Hematopoietic multipotent progenitor cell treated with erythropoietin and hydrocortisone succinate and interleukin-3 and kit ligand, for 4 days (in vitro differentiated cells): ENCODE results near the gene ABCG2.
A peak's percentile ranks its signal among the peaks of the same experiment; 100 is the strongest.
"Not testable (repeated sequence)": the region's sequence is repeated elsewhere in the genome, so short reads cannot be mapped to it uniquely, and the experiment has no call there.

Source experiments
- DNase-seq: peaks from one replicate; pipeline ENCODE4 v3.0.0-alpha.2; 2015

The ABCG2 gene

GRCh38 chr4:88109123-88109881 is 49.1 kb downstream of the ABCG2 start:
- DNase-seq: no peak

DNA sequence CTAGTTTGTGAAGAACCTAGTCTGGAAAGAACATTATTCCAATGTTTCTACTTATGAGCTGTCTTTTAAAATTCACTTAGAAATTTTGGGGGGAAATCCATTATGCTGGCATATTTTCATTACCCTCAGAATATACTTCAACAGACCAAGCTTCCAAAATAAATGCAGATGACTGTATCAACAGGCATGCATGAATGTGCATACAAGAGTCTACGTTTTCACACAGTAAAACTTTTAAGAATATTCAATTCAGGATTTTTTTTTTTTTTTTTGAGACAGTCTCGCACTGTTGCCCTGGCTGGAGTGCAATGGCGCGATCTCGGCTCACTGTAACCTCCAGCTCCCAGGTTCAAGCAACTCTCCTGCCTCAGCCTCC is 49.7 kb downstream of the ABCG2 start:
- DNase-seq: no peak

DNA sequence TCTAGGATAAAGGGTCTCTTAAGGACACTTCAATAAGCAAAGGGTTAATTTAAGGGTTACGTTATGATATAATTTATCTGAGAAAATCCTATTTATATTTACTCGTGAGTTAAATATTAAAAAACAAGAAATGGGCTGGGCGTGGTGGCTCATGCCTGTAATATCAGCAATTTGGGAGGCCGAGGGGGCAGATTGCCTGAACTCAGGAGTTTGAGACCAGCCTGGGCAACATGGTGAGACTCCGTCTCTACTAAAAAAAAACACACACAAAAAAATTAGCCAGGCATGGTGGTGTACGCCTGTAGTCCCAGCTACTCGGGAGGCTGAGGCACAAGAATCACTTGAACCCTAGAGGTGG is 50.4 kb downstream of the ABCG2 start:
- not testable (repeated sequence) for DNase-seq

GRCh38 chr4:88107406-88108107 is 50.9 kb downstream of the ABCG2 start:
- DNase-seq: peak; percentile 70

GRCh38 chr4:88106205-88106604 is 52.2 kb downstream of the ABCG2 start:
- no peak for DNase-seq

GRCh38 chr4:88104902-88105610 is 53.4 kb downstream of the ABCG2 start:
- DNase-seq: no peak

DNA sequence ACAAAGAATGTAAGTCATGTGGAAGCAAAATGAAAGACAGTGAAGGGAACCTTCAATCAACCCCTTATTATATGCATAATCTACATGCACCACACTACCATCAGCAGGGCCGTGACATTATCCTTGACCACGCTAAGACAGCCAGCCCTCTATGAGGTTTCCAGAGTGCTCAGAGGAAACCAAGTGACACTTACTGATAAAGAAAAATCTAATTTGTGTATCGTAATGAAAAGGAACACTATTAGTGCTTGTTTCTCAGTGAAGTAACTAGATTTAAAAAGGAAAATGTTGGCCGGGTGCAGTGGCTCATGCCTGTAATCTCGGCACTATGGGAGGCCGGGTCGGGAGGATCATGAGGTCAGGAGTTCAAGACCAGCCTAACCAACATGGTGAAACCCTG is 56.4 kb downstream of the ABCG2 start:
- peak; percentile 88 for DNase-seq

DNA sequence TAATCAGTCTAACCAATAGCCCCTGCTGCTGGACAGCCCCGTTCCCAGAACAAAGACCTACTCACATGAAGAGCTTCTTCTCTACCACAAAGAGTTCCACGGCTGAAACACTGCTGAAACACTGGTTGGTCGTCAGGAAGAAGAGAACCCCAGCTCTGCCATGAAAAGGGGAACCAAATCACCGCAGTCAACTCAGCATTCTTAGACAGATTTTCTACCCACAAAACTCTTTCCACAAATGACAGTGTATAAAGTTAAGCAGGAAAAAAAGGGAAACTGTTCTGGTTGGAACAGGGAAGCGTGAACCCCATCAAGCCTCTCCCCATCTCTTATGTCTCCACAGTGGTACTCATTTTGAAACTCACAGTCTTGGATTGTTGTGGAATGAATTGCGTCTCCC is 57.3 kb downstream of the ABCG2 start:
- peak; percentile 71 for DNase-seq

GRCh38 chr4:88098993-88099752 is 59.3 kb downstream of the ABCG2 start:
- no peak for DNase-seq

- DNase-seq: no peak
Measured at GRCh38 chr4:88097781-88098180, 60.7 kb downstream of the ABCG2 start.

- DNase-seq: no peak
Measured at GRCh38 chr4:88097301-88097700, 61.1 kb downstream of the ABCG2 start.

- no peak for DNase-seq
Measured at GRCh38 chr4:88093874-88094273, 64.6 kb downstream of the ABCG2 start.

- DNase-seq: no peak
Measured at GRCh38 chr4:88091378-88091777, 67.1 kb downstream of the ABCG2 start.

- DNase-seq: no peak
Measured at GRCh38 chr4:88090898-88091297, 67.5 kb downstream of the ABCG2 start.

- DNase-seq: no peak
Measured at GRCh38 chr4:88087004-88087403, 71.4 kb downstream of the ABCG2 start.

- no peak for DNase-seq
Measured at GRCh38 chr4:88080626-88081025, 77.8 kb downstream of the ABCG2 start.

GRCh38 chr4:88078579-88078978 is 79.9 kb downstream of the ABCG2 start:
- no peak for DNase-seq

DNA sequence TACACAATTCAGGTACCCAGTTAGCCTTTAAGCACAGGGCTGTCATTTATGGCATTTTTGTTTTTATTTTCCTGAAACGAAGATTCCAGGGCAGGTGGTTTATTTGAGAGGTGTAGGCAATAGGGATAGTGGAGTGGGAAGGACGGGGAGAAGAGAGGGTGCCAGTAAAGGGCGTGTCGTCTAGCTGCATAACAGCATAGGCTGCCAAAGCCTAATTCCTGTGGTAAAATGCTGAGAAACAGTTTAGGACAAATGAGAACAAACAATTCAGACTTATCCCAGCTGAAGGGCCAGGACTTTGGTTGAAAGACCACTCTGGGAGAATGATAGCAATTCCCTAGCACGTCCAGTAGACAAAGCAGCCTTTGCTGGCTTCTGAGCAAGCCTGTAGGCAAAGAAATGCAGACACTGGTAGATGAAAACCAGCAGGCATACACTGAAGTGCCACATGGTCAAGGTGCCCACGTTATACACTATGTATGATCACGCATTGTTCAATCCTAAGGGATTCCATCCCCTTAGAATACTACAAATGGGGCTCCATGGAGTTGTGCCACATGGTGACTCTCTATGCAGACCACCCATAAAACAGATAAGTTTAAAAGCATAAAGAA is 80.4 kb downstream of the ABCG2 start:
- no peak for DNase-seq

- no peak for DNase-seq
Measured at GRCh38 chr4:88075336-88075735, 83.1 kb downstream of the ABCG2 start.

DNA sequence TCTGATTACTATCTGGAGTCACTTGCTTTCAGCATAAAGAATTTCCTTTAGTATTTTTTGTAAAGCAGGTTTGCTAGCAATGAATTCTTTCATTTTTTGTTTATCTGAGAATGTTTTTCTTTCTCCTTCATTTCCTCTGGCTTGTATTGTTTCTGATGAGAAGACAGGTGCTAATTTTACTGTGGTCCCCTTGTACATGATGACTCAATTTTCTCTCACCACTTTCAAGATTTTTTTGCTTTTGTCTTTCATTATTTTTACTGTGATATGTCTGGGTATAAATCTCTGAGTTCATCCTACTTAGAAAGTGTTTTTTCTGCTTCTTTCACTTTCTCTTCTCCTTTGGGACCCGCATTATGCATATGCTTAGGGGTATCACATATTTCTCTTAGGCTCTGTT is 88.4 kb downstream of the ABCG2 start:
- DNase-seq: no peak

DNA sequence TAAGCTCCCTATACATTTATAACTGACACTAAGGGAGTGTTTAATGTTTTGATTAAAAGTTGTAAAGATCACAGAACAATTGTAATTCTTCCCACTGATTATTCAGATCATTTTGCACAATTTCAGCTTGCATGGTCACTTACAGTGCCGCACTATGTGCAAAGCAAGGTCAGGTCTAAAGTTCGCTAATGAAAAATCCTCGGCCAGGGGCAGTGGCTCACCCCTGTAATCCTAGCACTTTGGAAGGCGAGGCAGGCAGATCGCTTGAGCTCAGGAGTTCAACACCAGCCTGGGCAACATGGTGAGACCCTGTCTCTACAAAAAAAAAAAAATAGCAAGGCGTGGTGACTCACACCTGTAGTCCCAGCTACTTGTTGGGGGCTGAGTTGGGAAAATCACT is 94.0 kb downstream of the ABCG2 start:
- DNase-seq: no peak

DNA sequence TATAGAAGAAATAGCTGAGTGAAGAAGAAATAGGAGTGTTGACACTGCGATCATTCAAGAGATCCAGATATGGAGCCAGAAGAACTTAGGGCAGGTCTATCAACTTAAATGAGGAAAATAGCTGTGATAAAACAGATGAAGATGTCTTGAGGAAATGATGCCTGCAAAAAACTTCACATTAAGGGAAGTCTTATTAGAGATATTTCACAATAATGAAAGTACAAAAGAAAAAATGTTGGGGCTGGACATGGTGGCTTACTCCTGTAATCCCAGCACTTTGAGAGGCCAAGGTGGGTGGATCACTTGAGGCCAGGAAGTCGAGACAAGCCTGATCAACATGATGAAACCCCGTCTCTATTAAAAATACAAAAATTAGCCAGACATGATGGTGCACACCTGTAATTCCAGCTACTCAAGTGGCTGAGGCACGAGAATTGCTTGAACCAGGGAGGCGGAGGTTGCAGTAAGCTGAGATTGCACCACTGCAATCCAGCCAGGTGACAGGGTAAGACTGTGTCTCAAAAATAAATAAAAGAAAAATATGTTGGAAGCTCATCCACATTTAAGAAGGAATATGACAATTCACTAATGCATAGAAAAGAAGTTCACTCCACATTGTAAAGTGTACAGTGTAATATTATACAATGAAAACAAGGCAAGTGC is 94.7 kb downstream of the ABCG2 start:
- DNase-seq: no peak
